HepG2 (cell line): Measurements from ENCODE around the gene PLD6. TPM values are rescaled to one million over a fixed set of nuclear protein-coding genes. Genes with fewer than 3 reads are reported as not detected.

ENCODE experiments used
- CENPT ChIP-seq: sonication (generic); formaldehyde crosslinking; IDR thresholded peaks from 2 replicates; pipeline ENCODE4 v1.8.0; 2022; ENCODE audit warnings: low read depth, mild to moderate bottlenecking, moderate library complexity, missing genetic modification reagents
- ETS1 ChIP-seq: sonication (generic); formaldehyde crosslinking; IDR thresholded peaks from 2 replicates; pipeline ENCODE4 v1.4.0; 2020; ENCODE audit warnings: missing genetic modification reagents
- GMEB2 ChIP-seq: IDR thresholded peaks from 2 replicates; pipeline ENCODE4 v1.6.1; 2016; ENCODE audit warnings: missing biosample characterization, missing genetic modification reagents, low read depth
- KLF11 ChIP-seq: IDR thresholded peaks from 2 replicates; pipeline ENCODE4 v1.6.1; 2016; ENCODE audit warnings: missing compliant biosample characterization
- MAFF ChIP-seq: IDR thresholded peaks from 2 replicates; pipeline ENCODE4 v1.6.1; 2011; ENCODE audit warnings: low read depth, low read length, improper control_type of control experiment
- MAZ ChIP-seq, 2 experiments: sonication (generic) in 1 of 2; formaldehyde crosslinking in 1 of 2; IDR thresholded peaks; 2 replicates each; pipeline versions ENCODE4 v1.5.0 to v1.6.1; 2012 to 2020; ENCODE audit warnings: low read depth in 2 of 2, mild to moderate bottlenecking in 2 of 2, borderline replicate concordance in 1 of 2, improper control_type of control experiment in 1 of 2, low read length in 1 of 2, missing genetic modification reagents in 1 of 2, moderate library complexity in 1 of 2
- NPAS2 ChIP-seq: sonication (generic); formaldehyde crosslinking; IDR thresholded peaks from 2 replicates; pipeline ENCODE4 v1.8.0; 2022; ENCODE audit warnings: mild to moderate bottlenecking, missing genetic modification reagents, borderline replicate concordance
- POGZ ChIP-seq: sonication (generic); formaldehyde crosslinking; IDR thresholded peaks from 2 replicates; pipeline ENCODE4 v1.4.0; 2020; ENCODE audit warnings: mild to moderate bottlenecking, missing genetic modification reagents
- RAD51 ChIP-seq: fragments of 450-650 bp; IDR thresholded peaks from 2 replicates; pipeline ENCODE4 v1.6.1; 2016; ENCODE audit warnings: borderline replicate concordance
- STAT6 ChIP-seq: sonication (generic); formaldehyde crosslinking; IDR thresholded peaks from 2 replicates; pipeline ENCODE4 v1.4.0; 2020; ENCODE audit warnings: missing genetic modification reagents, mild to moderate bottlenecking, borderline replicate concordance
- ZNF263 ChIP-seq: sonication (generic); formaldehyde crosslinking; IDR thresholded peaks from 2 replicates; pipeline ENCODE4 v1.4.0; 2020; ENCODE audit warnings: missing genetic modification reagents
- ZNF468 ChIP-seq: sonication (generic); formaldehyde crosslinking; IDR thresholded peaks from 2 replicates; pipeline ENCODE4 v1.8.0; 2022; ENCODE audit warnings: mild to moderate bottlenecking, moderate library complexity, missing genetic modification reagents
- ZNF501 ChIP-seq: sonication (generic); formaldehyde crosslinking; IDR thresholded peaks from 2 replicates; pipeline ENCODE4 v1.5.1; 2020; ENCODE audit warnings: mild to moderate bottlenecking, moderate library complexity, missing genetic modification reagents
- polyA plus RNA-seq, 8 experiments: library from polyadenylated mRNA; depleted of rRNA in 3 of 8; stranded (reverse) in 7 of 8; unstranded in 1 of 8; fragments of >200 nt; fragmentation: Illumina TruSeq in 4 of 8; extraction: Trizol in 4 of 8; gene quantifications; 2 replicates each; pipeline versions ENCODE4 v1.2.1 to v1.2.3, GENCODE V29; 2011 to 2016; ENCODE audit warnings: low read depth in 4 of 8, missing spikeins in 1 of 8, mixed read lengths in 1 of 8; ENCODE audit not compliant: insufficient read depth in 1 of 8
- total RNA-seq, 5 experiments: library from RNA; depleted of rRNA; stranded (reverse); fragments of >200 nt; fragmentation: Illumina TruSeq; extraction: Trizol; gene quantifications; 2 replicates each; pipeline ENCODE4 v1.2.3, GENCODE V29; 2016; ENCODE audit warnings: low read depth in 1 of 5
- TF ChIP-seq, protein P1 (sequence below): sonication (generic); formaldehyde crosslinking; IDR thresholded peaks from 2 replicates; pipeline ENCODE4 v1.4.0; 2020; ENCODE audit warnings: mild to moderate bottlenecking, missing genetic modification reagents

PLD6 gene
- total and polyA plus RNA-seq, 2 of the 13 experiments (the other 11 are each of a cell fraction or from before 2014, with no cell fraction given) = 5.2 to 11.4 TPM

- TF ChIP-seq CENPT (CRISPR knock-in tag) (peak; percentile 99), NPAS2 (peak; percentile 99), ZNF263 (peak; percentile 28; the same call in 1 of the 2 replicates), KLF11 (CRISPR knock-in tag) (peak; percentile 72; the same call in 1 of the 2 replicates), RAD51 (peak; percentile 78), POGZ (CRISPR knock-in tag) (peak; percentile 75), MAZ (IDR thresholded peaks at IDR 0.05; ENCODE audit: borderline replicate concordance, low read depth, low read length) (0 out of 2 replicates have a peak, but pooled peaks have one; percentile 18), MAZ (CRISPR knock-in tag; IDR thresholded peaks at IDR 0.05; ENCODE audit: low read depth) (peak; percentile 94), GMEB2 (CRISPR knock-in tag) (peak; percentile 76), ZNF501 (CRISPR knock-in tag) (peak; percentile 80), STAT6 (CRISPR knock-in tag) (no peak; the same call in 1 of the 2 replicates), MAFF (no peak), ETS1 (peak; percentile 25; the same call in 1 of the 2 replicates), ZNF468 (peak; percentile 99)
- TF ChIP-seq, protein P1, sequence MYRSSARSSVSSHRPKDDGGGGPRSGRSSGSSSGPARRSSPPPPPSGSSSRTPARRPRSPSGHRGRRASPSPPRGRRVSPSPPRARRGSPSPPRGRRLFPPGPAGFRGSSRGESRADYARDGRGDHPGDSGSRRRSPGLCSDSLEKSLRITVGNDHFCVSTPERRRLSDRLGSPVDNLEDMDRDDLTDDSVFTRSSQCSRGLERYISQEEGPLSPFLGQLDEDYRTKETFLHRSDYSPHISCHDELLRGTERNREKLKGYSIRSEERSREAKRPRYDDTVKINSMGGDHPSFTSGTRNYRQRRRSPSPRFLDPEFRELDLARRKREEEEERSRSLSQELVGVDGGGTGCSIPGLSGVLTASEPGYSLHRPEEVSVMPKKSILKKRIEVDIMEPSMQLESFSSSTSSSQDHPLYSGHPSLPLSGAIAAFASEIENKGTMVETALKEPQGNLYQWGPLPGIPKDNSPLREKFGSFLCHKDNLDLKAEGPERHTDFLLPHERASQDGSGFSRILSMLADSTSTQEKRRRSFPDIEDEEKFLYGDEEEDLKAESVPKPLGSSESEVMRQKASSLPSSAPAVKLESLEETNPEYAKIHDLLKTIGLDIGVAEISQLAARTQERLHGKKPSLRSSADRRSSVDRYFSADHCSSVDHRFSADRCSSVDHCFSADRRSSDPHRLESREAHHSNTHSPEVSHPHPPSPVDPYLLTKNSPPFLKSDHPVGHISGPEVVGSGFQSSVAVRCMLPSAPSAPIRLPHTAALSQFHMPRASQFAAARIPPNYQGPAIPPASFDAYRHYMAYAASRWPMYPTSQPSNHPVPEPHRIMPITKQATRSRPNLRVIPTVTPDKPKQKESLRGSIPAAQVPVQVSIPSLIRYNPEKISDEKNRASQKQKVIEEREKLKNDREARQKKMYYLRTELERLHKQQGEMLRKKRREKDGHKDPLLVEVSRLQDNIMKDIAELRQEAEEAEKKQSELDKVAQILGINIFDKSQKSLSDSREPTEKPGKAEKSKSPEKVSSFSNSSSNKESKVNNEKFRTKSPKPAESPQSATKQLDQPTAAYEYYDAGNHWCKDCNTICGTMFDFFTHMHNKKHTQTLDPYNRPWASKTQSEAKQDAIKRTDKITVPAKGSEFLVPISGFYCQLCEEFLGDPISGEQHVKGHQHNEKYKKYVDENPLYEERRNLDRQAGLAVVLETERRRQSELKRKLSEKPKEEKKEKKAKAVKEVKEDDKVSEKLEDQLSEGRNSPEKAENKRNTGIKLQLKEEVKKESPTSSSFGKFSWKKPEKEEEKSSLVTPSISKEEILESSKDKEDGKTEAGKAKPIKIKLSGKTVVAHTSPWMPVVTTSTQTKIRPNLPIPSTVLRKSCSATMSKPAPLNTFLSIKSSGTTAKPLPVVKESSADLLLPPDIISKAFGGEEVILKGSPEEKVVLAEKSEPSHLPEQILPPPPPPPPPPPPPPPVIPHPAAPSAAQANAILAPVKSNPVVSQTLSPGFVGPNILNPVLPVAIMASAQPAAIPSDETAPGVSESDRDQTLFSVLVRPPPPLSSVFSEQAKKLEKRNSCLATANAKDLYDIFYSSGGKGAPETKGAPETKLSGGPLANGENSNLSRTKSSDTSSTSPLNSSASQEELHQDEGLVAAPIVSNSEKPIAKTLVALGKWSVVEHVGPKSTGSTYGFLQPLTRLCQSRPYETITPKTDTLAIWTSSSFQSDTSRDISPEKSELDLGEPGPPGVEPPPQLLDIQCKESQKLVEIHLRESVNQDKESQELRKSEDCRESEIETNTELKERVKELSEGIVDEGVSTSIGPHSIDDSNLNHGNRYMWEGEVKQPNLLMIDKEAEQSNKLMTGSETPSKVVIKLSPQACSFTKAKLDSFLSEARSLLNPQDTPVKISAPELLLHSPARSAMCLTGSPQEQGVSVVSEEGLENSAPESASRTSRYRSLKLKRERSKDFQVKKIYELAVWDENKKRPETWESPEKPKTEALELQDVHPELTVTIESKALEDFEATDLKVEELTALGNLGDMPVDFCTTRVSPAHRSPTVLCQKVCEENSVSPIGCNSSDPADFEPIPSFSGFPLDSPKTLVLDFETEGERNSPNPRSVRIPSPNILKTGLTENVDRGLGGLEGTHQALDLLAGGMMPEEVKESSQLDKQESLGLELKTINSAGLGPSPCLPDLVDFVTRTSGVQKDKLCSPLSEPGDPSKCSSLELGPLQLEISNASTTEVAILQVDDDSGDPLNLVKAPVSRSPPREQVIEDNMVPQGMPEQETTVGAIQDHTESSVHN = peak; percentile 70
Observed at GRCh38 chr17:17206124-17206912, at the start of gene PLD6 (continued).
